Cardiac fibroblast (primary cell): ENCODE measurements around the gene KCNQ1OT1.

ENCODE experiments used
- DNase-seq, 2 donors: peaks; one replicate each; pipeline versions ENCODE4 v3.0.0 to v3.0.0-alpha.2; 2010; ENCODE audit warnings: low read depth in 2 of 2
- H3K4me3 ChIP-seq, 2 donors: replicated peaks in 1 of 2; 1 replicate in 1 of 2; 2 replicates in 1 of 2; pipeline ENCODE4 v1.5.1; 2011; ENCODE audit warnings: low read depth in 2 of 2, low read length in 2 of 2, mild to moderate bottlenecking in 2 of 2, moderate library complexity in 1 of 2
- CTCF ChIP-seq: IDR thresholded peaks from one replicate; pipeline ENCODE4 v1.5.1; 2011; ENCODE audit warnings: low read depth, mild to moderate bottlenecking, low read length, inconsistent platforms

KCNQ1OT1 gene

GRCh38 chr11:2736577-2737225 is 36.9 kb upstream of the KCNQ1OT1 start:
- no peak for DNase-seq
- no peak overlapping the region for H3K4me3 ChIP-seq
- TF ChIP-seq CTCF, result no peak

GRCh38 chr11:2735053-2735589 is 35.3 kb upstream of the KCNQ1OT1 start:
- DNase-seq, result no peak
- no peak for TF ChIP-seq CTCF
- no peak overlapping the region for H3K4me3 ChIP-seq

GRCh38 chr11:2734181-2735052 is 34.6 kb upstream of the KCNQ1OT1 start:
- TF ChIP-seq CTCF, result no peak
- DNase-seq, result no peak
- H3K4me3 ChIP-seq, result no peak overlapping the region

- H3K4me3 ChIP-seq, result no peak overlapping the region
- no peak for TF ChIP-seq CTCF
- DNase-seq, result no peak
These were observed 33.3 kb upstream of the KCNQ1OT1 start for GRCh38 chr11:2732940-2733628.

GRCh38 chr11:2732261-2732939 is 32.6 kb upstream of the KCNQ1OT1 start:
- no peak overlapping the region for H3K4me3 ChIP-seq
- DNase-seq, result no peak
- TF ChIP-seq CTCF, result no peak
